A204.1 (cell line): ENCODE results near the gene GALNS.
"Not testable (repeated sequence)": the region's sequence is repeated elsewhere in the genome, so short reads cannot be mapped to it uniquely, and the experiment has no call there.

Source experiments
- FAIRE-seq: peaks from 2 replicates; lab custom pipeline; 2012; peaks lifted over from hg19 to GRCh38; lab: Jason Lieb, UNC

The GALNS gene

DNA sequence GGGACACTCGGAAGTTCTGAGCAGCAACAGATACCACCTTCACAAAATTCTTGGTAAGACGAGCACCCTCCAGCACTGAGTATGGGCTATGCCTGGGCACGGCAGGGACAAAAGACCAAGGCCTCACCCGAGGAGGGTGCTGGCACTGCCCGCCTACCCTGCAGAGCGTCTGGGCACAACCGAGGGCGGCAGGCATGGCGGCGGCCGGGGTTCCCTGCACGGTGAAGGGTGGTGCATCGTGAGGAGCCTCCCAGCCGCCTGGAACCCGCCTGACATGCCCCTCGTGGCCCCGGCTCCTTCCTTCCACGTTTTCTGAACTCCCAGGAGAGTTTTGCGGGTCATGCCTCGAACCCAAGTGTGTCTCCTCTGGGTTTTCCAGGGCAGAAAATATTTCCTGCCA, 18.9 kb downstream of the GALNS start:
- no peak for FAIRE-seq

DNA sequence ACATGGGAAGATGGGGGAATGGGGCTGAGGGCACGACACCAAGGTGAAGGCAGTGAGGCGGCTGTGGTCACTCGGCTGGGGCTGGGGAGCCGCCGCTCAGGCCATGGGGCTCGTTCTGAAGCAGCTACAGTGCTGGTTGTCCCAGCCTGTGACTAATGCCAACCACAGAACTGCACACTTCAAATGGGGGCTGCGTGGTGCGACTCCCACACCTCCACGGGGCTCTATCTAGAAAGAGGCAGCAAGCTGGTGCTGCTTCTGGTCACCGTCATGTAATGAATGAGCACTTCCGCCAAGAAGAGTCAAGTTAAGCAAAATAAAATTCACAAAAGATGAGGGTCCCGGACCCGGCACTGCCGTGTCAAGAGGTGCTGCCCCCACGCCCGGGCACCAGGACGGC, 20.0 kb downstream of the GALNS start:
- no peak for FAIRE-seq

DNA sequence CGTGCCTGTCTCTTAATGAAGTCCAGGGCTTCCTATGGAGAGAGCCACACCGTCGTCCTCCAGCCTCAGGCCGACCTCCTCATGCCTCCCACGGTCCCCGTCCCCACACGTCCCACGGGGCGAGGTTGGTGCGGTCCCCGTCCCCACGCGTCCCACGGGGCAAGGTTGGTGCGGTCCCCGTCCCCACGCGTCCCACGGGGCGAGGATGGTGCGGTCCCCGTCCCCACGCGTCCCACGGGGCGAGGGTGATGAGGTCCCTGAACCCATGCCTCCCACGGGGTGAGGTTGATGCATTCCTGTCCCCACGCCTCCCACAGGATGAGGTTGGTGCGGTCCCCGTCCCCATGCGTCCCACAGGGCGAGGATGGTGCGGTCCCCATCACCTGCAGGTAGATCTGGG, 20.9 kb downstream of the GALNS start:
- FAIRE-seq: no peak

DNA sequence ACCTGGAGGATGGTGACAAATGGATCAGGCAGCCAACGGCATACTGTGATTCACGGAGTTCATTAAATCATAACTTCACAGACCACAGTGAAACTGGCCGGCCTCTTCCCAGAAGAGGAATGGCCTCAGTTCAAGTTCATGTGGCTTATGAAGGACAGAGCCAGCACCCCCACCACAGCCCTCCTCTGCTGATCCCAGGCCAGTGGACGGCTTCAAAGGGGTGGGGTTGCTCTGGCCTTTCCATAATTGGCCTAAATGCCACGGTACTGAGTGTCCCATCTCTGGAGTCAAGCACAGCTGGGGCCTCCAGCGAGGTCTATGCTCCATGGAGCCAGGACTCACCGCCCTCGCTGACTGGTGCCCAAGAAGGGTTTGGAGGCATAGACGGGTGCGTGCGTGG, 21.4 kb downstream of the GALNS start:
- FAIRE-seq: no peak

DNA sequence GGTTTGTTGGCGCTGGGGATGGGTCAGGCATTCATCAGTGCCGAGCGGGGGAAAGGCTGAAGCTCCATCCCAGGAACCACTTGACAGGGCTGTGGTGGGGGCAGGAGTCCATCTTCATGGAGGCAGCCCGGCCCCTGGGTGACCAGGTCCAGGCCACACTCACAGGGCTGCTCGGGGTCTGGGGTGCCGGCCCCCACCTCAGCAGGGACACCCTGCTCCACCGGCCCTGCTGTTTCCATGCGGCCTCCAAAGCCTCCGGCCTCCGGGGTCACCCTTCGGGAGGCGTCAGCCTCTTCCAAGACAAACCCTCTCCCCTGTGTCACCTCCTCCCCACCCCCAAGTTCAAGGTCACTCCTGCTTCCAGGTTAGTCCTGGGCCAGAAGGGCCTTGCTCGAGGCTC, 22.1 kb downstream of the GALNS start:
- no peak for FAIRE-seq

DNA sequence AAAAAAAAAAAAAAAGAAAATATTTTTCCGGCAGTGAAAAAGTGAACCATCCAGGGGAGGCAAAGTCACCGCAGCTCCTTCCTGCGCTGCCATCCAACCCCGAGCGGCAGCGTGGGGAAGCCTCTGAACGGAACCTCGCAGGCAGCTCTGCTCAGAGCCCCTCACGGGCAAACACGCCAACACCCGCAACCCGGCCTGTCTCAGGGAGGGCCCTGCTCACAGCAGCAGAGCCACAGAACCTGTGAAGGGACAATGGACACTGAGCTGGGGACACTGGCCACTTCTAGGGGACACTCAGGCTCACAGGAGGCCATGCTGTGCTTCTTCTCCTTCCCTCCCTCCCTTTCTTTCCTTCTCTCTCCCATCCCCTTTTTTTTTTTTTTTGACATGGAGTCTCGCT, 23.7 kb downstream of the GALNS start:
- FAIRE-seq: no peak

DNA sequence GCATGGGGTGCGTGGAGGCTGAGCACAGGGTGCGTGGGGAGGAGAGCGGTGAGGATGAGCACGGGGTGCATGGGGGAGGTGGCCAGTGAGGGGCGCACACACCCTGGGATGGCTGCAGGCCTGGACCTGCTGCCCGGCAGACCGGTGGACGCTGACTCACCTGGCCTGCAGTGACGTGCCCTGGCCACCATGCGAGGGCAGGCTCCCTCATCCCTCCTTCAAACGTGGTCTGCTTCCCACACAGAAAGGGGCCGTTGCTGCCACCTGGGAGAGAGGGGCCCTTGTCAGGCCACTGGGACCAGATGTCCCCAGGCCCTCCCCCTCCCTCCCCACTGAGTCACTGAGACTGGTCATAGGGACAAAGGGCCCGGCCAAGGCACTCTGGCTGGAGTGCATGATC, 24.9 kb downstream of the GALNS start:
- no peak for FAIRE-seq

DNA sequence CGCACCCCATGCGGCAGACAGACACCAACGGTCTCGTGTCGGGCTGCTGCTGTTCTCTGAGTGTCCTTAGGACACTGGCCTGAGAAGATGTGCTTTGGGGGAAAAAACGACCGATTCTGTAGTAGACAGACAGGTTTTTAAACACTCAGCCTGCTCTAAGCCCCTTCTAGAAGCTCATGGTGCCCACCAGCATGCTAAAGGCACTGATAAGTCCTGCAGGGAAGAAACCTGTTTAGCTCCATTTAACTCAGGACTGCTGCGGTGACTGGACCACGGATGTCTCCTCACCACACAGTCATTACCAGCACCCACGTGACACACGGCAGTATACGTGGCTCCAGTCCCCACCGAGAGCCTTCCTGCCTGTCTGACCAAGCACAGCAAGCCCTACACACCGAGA, 26.0 kb downstream of the GALNS start:
- no peak for FAIRE-seq

DNA sequence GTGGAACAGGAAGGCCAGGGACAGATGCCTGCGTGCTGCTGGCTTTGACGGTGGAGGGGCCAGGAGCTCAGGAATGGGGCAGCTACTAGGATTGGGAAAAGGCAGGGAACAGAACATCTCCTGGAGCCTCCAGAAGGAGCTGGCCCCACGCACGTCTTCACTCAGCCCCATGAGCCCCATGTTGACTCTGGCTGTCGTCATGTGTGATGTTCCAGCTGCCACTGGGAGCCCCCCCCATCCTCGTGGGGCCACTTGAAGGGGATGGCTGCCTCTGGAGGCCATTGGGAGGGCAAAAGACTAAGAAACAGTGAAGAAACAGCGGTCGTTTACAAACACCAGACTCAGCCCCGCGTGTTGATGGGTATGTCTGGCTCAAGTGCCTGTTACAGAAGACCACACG, 26.5 kb downstream of the GALNS start:
- FAIRE-seq: no peak

DNA sequence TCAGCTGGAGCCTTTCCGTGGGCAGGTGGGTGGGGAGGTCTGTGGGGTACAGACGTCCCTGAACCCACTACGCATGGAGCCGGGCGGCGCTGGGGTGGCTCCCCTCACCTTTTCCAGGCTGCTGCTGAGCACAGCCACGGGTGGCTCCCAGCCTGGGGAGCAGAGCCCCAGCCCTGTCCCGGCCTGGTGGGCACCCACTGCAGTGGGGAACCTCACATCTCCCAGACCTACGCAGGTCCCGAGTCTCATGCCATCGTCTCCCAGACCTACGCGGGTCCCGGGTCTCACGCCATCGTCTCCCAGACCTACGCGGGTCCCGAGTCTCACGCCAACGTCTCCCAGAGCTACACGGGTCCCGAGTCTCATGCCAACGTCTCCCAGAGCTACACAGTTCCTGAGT, 28.0 kb downstream of the GALNS start:
- no peak for FAIRE-seq

DNA sequence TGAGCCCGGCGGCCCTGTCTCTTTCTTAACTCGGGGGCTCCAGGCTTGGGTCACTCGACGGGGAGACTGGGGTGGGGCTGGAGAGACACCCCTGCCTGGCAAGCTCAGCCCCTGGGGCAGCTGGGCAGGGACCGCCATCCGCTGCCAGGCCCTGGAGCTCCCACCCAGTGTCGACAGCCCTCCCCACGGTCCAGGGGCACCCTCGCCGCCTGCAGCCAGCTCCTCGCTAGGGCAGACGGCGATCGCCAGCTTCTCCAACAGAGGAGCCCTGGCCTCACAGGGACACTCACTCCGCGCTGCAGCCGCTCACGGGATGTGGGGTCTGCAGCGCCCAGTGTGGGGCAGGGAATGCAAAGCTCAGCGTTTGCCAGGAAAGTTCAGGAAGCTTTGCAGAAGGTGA, 29.0 kb downstream of the GALNS start:
- no peak for FAIRE-seq

DNA sequence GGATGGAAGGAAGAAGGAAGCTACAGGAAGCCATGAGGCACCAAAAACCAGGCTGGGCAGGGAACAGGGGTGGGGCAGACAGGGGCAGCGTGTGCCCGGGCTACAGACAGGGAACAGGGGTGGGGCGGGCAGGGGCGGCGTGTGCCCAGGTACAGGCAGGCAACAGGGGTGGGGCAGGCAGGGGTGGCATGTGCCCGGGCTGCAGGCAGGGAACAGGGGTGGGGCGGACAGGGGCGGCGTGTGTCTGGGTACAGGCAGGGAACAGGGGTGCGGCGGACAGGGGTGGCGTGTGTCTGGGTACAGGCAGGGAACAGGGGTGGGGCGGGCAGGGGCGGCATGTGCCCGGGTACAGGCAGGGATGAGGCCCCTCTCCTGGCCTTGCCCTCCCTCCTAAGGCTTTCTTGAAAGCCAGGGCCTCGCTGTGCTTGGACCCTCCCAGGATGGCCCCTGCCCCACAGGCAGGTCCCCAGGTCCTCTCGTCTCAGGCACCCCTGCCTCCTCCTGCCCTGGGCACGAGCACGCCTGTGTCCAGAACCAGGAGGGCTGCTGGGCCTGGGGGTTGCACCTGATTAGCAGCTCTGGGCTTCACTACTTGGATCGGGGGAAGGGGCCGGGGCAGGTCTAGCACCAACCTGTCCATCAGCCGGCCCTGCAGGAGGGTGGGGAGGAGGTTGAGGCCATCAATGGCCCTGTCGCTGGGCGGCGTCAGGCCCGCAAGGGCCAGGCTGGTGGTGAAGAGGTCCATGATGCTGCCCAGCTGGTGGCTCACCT, 30.5 kb downstream of the GALNS start:
- no peak for FAIRE-seq

DNA sequence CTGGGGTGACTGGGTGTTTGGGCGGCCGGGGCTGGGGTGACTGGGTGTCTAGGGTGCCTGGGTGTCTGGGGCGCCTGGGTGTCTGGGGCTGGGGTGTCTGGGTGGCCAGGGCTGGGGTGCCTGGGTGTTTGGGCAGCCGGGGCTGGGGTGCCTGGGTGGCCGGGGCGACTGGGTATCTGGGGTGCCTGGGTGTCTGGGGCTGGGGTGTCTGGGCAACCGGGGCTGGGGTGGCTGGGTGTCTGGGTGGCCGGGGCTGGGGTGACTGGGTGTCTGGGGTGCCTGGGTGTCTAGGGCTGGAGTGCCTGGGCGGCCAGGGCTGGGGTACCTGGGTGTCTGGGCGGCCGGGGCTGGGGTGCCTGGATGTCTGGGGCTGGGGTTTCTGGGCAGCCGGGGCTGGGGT, 31.6 kb downstream of the GALNS start:
- no peak for FAIRE-seq

DNA sequence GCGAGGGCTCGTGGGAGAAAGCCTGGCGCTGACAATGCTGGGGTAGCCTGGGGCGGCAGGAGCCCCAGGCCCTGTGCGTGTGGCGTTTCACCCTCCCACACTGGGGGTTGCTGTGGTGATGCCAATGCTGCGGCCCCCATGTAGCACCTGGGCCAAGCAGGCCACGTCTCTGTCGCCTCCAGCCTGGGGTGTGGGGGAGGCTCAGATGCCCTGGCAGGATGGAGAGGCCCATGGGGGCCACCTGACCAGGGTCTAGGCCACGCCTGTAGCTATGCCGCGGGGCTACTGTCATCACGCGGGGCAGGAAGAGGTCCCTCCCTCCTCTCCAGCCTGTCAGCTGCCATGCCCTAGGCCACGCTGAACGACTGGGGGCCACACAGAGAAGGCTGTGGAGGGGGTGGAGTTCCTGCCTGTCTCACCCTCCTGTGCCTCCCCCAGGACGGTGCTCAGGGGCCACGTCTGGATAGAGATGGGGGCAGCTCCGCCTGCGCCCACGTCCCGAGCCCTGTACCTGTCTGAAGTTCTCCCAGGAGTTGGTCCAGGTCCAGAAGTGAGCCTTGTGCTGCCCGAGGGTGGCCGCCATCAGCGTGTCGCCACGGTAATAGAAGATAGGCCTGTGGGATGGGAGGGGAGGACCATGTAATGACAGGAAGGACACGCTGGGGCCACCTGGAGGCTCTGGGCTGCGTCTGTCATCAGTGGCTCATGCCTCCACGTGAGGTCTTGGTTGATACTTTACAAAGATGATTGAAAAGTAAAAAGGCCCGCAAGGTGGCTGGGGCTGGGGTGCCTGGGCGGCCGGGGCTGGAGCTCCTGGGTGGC, 32.3 kb downstream of the GALNS start:
- FAIRE-seq: no peak

DNA sequence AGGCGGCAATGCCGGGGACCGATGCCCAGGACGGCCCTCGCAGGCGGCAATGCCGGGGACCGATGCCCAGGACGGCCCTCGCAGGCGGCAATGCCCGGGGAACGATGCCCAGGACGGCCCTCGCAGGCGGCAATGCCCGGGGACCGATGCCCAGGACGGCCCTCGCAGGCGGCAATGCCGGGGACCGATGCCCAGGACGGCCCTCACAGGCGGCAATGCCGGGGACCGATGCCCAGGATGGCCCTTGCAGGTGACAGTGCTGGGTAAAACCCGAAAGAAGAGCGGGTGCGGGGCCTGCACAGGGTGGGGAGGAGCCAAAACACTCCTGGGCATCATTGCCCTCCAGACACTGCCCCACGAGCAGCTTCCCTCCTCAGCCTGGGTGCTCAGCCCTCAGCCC, 33.1 kb downstream of the GALNS start:
- FAIRE-seq: not testable (repeated sequence)

DNA sequence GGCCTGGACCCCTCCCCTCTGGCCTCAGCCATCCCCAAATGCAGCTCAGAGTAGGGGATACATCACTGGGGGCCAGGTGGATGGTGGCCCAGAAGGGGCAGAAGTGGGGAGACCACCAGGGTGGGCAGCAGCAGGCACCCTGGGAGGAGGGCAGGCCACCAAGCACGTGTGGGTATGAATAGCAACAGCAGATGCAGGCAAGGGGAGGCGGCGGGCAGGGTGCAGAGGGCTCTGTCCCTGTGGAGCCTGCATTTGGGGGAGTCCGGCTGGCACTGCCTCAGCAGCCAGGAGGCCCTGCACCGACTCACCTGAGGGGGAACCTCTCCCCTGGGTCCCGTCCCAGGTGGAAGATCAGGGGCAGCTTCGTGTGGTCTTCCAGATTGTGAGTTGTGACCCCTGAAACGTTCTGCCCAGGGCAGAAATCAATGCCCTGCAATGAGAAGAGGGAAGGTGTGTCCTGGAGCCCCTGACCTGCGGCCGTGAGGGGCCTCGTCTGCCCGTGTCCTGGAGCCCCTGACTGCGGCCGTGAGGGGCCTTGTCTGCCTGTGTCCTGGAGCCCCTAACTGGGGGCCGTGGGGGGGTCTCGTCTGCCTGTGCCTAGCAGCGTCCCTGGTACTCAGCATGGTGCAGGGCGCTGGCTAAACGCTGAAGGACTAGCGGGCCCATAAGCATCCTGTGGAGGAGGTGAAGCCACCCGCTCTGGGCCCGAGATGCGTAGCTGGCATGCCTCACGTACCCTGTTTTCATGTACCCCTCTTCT, 34.3 kb downstream of the GALNS start:
- no peak for FAIRE-seq

DNA sequence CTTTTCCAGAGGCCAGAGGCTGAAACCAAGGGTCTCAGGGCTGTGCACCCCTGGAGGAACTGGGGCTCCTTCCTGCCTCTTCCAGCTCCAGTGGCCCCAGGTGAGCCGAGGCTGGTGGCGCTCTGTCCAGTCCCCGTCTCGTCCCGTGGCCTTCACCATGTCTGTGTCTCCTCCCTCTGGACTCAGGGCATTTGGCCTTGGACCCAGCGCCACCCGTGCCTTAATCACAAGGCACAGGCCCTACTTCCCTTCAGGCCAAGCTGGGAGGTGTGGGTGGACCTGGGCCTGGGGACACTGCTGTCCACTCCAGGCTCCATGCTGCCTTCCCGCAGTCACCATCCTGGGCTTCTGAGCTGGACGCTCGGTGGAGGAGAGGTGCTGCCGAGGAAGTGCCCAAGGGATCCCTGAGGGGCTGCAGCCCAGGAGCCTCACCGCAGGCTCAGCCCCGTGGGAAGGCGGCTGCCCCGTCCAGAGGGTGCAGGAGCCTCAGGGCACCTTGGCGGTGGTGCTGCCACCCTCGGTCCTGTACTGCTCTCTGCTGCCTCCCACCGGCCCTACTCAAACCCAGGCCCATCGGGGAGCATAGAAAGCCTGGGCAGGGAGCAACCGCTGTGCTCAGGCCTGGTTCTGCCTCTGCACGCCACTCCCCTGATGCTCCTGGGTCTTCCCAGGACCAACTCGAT, 35.4 kb downstream of the GALNS start:
- FAIRE-seq: no peak

DNA sequence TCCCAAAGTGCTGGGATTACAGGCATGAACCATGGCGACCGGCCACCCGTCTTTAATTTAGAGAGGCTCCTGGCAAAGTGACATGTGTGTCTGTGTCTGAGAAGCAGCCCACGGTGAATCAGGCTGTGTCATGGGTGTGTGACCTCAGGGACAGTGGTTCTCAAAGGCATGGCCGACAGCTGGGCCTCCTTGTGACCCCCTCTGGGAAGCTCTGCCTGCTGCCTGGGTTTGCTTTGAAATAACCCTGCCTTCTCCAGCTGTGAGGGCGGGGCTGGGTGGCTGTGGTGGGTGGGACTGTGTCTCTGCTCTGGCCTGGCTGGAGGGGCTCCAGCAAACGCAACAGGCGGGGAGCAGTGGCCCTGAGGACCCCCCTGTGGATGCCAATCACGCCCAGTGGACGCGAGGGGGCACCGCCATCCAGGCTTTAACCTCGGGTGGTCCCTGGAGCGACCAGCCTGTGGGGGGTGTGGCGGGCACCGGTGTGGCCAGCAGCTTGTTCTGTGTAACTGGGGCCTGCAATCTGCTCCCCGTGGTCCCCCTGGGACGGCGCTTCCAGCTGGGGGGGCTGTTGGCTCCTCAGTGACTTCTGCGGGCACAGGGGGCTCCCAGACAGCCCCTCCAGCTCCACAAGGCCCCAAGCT, 36.2 kb downstream of the GALNS start:
- no peak for FAIRE-seq

DNA sequence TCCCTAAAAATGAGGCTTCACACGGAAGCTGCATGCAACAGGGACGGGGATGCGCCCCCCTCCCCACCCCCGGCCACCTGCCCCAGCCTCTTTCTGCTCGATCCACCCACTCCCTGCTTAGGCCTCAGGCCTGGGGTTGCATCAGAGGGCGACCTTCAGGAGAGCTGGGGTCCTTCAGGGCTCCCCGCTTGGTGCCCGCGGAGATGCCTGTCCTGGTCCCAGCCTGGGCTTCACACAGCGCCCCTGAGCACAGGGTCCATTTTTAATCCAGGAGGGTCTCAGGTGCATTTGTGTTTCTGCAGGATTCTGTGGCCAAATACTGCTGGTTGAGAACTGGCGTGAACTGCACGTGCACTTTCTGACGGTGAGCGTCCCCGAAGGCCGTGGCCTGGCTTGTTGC, 37.6 kb downstream of the GALNS start:
- no peak for FAIRE-seq

DNA sequence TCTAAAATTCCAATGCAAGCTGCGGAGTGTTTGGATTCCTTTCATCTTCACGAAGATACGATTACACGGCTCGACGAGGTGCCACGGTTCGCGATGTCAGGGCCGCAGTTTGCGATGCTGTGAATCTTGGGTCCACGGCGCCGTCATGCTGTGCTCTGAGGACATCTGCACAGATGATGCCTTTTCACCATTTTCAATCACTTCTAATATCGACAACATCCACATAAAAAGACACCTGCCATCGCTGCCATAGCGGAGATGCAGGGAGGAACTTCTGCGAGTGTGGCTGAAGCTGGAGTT, 38.2 kb downstream of the GALNS start:
- no peak for FAIRE-seq

DNA sequence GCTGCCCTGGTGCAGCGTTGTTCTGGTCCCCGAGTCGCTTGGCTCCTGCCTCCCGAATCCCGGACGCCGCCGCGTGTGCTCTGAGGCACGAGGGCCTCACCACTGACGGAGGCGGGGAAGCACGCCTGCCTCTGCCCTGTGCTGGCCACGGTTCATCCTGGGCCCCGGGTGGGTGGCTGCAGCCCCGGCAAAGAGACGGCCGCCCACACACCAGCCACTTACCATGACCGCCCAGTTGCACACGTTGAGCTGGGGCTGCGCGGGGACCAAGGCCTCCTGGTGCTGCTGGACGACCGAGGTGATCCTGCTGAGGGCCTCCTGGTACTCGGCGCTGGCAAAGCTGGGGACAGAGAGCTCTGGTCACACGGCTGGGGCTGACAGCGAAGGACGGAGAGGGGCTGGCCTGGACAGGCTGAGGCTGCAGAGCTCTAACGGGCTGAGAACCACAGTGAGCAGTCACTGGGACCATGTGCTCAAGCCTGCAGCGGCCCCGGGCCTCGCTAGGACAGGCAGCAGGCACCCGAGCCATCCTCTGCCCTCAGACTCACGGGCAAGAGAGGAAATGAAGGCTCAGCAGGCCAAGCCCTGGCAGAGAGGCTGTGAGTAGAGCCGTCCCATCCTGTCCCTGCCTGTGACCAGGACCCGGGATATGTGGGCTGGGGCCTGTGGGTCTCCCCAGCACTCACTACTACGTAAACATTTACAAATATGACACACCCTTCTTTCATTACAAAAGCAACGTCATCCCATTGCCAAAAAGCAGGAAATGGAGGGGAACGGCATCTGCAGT, 38.8 kb downstream of the GALNS start:
- FAIRE-seq: no peak
